ENCODE data around the gene DCUN1D2.

DNA sequence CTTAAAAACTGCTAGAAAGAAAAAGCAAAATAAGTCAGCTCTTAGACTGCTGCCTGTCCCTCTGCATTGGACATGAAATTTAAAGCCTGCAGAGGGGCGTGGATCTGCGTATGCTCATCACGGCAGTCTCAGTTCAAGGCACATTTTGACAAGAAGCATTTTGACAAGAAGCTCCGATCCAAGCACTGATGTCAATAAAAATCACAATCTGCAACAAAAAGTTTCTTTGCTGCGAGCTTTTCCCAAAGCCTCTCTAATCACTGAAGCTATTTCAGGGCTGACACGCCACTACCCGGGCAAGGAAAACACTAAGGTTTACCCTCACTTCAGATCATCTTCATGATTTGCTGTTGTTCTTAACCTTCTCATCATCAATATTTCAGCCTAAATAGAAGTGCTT lies 7.4 kb downstream of the DCUN1D2 start:
- TF ChIP-seq, protein P1, sequence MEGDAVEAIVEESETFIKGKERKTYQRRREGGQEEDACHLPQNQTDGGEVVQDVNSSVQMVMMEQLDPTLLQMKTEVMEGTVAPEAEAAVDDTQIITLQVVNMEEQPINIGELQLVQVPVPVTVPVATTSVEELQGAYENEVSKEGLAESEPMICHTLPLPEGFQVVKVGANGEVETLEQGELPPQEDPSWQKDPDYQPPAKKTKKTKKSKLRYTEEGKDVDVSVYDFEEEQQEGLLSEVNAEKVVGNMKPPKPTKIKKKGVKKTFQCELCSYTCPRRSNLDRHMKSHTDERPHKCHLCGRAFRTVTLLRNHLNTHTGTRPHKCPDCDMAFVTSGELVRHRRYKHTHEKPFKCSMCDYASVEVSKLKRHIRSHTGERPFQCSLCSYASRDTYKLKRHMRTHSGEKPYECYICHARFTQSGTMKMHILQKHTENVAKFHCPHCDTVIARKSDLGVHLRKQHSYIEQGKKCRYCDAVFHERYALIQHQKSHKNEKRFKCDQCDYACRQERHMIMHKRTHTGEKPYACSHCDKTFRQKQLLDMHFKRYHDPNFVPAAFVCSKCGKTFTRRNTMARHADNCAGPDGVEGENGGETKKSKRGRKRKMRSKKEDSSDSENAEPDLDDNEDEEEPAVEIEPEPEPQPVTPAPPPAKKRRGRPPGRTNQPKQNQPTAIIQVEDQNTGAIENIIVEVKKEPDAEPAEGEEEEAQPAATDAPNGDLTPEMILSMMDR (IDR thresholded peaks at IDR 0.05; ENCODE audit: low read depth, low read length, poor library complexity, severe bottlenecking): no peak
- no peak for TF ChIP-seq EZH2phosphoT487 (IDR thresholded peaks at IDR 0.05; ENCODE audit: borderline replicate concordance, low read length)
